Right lobe of liver (tissue), 4 donors: Measurements from ENCODE around the gene LHX4.

Source experiments
- POLR2A ChIP-seq: fragments of 450-650 bp; IDR thresholded peaks from one replicate; pipeline ENCODE4 v1.6.1; 2017; ENCODE audit warnings: antibody characterized with exemption, mild to moderate bottlenecking
- TF ChIP-seq, protein P1 (sequence below), 4 donors: fragments of 200-600 bp in 3 of 4; fragments of 450-650 bp in 1 of 4; IDR thresholded peaks; one replicate each; pipeline versions ENCODE4 v1.5.1 to v1.8.0; 2016 to 2022; ENCODE audit warnings: antibody characterized with exemption in 4 of 4, mild to moderate bottlenecking in 2 of 4
- donor health status: DM: no; HTN: no; CAD: no.
- donor health status: DM: no; HTN: no; CAD: no.
- donor health status: DM: no; HTN: yes; CAD: no.

DNA sequence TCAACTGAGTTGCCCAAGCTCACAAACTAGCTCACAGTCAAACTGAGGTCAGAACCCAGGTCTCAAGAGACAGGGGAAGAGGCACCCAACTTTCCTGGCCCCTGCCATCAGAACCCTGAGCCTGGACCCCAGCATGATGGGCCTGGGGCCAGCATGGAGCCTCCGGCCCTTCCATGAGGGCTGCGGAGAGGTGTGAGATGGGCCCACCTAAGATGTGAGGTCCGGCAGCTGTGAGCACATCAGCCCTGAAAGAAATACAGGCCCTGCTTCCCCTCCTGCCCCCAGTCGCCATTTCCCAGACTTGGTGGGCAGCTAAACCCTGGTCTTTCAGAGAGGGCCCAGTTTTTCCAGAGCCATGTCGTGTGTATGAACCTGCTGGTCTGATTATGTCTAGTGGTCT is 44.8 kb upstream of the LHX4 start:
- TF ChIP-seq, protein P1, sequence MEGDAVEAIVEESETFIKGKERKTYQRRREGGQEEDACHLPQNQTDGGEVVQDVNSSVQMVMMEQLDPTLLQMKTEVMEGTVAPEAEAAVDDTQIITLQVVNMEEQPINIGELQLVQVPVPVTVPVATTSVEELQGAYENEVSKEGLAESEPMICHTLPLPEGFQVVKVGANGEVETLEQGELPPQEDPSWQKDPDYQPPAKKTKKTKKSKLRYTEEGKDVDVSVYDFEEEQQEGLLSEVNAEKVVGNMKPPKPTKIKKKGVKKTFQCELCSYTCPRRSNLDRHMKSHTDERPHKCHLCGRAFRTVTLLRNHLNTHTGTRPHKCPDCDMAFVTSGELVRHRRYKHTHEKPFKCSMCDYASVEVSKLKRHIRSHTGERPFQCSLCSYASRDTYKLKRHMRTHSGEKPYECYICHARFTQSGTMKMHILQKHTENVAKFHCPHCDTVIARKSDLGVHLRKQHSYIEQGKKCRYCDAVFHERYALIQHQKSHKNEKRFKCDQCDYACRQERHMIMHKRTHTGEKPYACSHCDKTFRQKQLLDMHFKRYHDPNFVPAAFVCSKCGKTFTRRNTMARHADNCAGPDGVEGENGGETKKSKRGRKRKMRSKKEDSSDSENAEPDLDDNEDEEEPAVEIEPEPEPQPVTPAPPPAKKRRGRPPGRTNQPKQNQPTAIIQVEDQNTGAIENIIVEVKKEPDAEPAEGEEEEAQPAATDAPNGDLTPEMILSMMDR (IDR thresholded peaks at IDR 0.05) = no peak
- no peak for TF ChIP-seq POLR2A
